Lung microvascular endothelial cell (primary cell): ENCODE data around the gene ZNF878. TPM values are rescaled to one million over a fixed set of nuclear protein-coding genes. Genes with fewer than 3 reads are reported as not detected.
"Not testable (repeated sequence)": the region's sequence is repeated elsewhere in the genome, so short reads cannot be mapped to it uniquely, and the experiment has no call there.

Source experiments
- DNase-seq, 2 donors: peaks; one replicate each; pipeline versions ENCODE4 v3.0.0 to v3.0.0-alpha.2; 2010; ENCODE audit warnings: low read depth in 2 of 2
- total RNA-seq: library from RNA; depleted of rRNA; stranded (reverse); fragments of >200 nt; gene quantifications from 2 replicates; pipeline ENCODE4 v1.2.1, GENCODE V29; 2014

ZNF878 gene
- total RNA-seq, result 0.22 and 0.40 TPM in 2 replicates

DNA sequence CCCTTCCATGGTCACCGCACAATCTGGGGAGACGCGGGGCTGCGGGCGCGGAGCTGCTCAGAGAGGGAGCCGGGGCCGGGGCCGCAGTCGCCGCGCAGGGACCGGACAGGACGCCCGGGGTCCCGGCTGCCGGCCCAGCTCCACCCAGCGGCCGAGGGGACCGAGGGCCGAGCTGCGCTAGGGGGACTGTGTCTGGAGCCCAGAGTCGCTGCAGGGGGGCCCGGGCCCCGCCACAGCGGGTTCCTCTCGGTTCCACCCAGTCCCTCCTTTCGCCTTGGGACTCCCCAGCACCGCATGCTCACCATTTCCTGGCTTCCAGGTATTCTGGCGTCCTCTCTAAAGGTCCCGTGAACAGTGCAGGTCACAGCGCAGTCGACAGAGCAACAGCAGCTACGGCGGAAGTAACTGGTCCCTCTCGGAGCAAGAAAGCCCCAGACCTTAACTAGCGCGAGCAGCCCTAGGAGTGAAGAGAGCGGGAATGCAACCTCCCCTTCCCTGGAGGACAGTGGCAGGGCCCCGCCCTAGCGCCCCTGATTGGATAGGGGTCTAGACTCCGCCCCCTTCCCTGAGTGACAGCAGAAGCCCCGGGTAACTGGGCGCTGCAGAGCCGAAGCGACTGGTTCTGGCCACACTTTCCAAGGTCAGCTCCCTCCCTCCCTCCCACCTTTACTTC, at the start of gene ZNF878:
Gene ZNF878 (minus strand): TSS at position 465 of the 673 bp plus-strand sequence. CDS start 160 bp downstream, at position 305.
- peak; percentile 54 to 62 for DNase-seq

DNA sequence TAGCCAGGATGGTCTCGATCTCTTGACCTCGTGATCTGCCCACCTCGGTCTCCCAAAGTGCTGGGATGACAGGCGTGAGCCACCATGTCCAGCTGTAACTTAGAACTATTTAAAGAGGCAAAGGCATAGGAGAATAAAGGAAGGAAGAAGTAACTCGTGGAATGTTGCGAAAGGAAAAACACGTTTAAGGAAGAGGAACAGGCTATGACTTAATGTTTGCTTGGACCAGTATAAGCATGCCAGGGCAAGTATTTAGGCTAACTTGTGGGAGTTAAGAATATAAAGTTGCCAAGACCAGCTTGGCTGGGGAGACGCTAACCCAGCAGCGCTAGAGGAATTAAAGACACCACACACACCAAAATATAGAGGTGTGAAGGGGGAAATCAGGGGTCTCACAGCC, 45.3 kb upstream of the ZNF878 start:
- DNase-seq, result no peak

DNA sequence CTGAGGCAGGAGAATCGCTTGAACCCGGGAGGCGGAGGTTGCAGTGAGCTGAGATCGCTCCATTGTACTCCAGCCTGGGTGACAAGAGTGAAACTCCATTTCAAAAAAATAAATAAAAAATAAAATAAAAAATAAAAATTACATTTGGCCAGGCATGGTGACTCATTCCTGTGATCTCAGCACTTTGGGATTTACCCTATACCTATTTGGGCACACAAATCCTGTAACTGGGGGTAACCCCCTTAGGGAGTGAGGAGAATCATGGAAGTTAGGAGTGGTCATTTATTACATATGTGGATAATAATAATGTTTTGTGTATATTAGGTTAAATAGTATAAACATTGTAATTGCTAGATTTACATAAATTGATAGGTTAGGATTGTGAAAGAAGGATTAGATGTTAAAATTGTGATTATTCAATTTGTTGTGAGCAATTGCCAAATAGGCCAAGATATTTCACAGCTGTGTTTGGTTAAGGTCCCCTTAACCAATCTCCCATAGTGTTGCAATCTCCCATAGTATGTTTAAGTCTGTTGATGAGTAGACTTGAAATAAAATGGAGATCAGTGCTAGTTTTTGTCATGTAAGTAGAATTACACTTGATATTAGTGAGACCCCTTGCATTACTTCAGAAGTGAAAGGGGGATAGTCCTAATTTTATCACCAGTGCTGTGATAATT, 42.5 kb upstream of the ZNF878 start:
- DNase-seq, result no peak

DNA sequence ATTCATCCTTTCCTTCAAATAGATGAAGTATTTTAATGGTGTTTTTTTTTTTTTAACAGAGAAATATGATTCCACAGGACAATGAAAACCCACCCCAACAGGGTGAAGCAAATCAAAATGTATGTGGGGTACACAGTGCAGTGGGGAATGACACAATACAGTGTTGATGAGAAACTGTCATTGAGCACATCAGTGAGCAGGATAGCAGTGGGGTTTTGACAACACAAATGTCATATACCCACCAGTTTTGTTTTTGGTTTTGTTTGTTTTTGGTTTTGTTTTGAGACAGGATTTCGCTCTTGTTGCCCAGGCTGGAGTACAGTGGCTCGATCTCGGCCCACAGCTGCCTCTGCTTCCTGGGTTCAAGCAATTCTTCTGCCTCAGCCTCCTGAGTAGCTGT, 41.0 kb upstream of the ZNF878 start:
- no peak for DNase-seq

DNA sequence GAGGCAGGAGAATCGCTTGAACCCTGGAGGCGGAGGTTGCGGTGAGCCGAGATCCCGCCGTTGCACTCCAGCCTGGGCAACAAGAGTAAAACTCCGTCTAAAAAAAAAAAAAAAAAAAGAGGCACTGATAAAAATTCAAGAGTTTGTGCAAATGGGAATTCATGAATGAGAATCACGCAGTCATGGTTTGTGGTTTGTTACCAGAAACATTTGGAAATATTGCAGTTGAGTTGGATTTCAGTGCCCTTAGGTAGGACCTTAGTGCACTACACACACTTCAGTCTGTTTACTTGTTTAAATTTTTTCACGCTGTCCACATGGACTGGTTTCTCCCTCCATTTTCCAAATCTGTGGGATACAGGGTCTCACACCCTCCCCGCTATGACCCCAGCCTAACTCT, 40.2 kb upstream of the ZNF878 start:
- DNase-seq, result no peak

DNA sequence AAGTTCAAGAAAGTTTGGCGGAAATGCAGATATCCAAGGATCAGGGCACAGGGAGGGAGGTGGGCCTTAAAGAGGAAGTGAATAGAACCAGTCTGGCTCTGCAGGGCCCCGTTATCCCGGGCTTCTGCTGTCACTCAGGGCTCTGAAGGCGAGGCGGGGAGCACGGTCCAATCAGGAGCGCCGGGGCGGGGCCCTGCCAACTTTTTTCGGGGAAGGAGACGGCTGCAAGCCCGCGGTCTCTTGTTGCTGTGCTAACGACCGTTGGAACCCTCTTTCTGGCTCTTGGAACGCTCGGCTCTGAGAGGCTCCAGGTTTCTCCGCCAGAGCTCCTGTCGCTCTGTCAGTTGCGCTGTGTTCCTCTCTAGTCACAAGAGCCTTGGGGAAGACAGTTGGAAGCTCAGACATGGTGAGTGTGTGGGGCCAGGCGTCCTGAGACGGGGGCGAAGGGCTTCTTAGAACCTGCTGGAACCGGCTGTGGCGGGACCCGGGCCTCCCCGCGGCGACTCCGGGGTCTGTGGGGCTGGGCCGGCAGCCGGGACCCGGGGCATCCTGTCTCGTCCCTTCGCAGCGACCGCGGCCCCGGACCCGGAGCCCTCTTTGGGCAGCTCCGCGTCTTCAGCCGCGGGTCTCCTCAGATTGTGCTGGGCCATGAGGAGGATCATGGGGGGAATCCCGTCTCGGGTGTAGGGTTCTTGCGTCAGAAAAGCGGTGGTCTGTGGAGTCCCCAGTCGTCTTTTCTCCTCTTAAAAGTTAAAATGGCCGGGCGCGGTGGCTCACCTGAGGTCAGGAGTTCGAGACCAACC, 39.5 kb upstream of the ZNF878 start:
- DNase-seq, result peak; percentile 50 to 90

DNA sequence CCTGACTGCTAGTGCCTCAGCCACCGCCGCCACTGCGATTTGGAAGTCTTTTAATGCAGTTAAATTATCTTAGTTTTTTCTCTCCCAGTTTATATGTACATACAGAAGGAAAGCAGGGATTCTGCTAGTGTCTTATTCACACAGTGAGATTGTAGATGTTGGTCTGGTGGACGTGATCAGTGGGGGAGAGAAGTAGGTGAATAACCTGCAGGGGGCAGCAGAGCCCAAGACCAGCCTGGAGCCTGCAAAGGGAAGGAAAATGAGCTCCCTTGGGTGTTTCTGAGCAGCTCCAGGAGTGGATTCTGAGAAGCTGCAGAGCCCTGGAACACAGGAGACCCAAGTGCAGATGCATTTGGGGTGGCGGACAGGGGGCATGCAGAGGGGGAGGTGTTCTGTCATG, 38.0 kb upstream of the ZNF878 start:
- peak; percentile 43 to 77 for DNase-seq

DNA sequence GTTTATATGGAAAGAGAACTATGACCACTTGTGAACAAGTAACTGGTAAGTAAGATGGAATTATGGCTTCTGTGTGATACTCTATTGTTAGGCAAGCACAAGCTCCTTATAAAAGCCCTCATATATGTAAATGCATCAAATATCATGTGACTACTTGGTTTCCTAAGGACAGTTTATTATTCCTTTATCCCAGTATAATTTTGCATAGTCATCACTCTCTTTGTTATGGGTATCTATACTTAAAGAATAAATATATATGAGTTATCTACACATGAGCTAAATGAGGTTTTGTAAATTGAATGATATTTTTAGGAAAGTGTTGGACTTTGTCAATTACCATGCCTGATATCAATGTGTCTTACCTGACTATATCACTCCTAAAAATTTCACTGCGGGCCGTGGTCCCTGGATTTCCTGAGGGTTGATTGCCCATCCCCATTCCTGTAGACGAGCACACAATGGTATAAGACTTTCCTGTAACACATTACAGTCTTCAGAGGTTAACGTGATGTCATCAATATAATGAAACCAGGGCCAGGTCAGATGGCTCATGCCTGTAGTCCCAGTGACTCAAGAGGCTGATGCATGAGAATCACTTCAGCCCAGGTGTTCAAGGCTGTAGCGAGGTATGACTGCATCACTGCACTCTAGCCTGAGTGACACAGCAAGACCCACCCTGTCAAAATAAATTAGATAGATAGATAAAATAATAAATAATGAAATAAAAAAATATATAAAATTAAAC, 32.5 kb upstream of the ZNF878 start:
- no peak for DNase-seq

DNA sequence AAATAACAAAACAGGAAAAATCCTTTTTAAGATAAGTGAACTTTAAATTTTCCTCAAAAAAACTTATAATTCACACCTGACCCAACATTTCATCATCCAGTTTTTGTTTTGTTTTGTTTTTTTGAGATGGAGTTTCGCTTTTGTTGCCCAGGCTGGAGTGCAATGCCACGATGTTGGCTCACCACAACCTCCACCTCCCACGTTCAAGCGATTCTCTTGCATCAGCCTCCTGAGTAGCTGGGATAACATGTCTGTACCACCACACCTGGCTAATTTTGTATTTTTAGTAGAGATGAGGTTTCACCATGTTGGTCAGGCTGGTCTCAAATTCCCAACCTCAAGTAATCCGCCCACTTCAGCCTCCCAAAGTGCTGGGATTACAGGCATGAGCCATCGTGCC, 30.6 kb upstream of the ZNF878 start:
- not testable (repeated sequence) for DNase-seq

DNA sequence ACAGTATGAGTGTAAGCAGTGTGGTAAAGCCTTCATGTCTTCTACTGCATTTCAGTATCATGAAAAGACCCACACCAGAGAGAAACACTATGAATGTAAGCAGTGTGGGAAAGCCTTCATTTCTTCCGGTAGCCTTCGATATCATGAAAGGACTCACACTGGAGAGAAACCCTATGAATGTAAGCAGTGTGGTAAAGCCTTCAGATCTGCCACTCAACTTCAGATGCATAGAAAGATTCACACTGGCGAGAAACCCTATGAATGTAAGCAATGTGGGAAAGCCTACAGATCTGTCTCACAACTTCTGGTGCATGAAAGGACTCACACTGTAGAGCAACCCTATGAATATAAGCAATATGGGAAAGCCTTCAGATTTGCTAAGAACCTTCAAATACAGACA, 24.6 kb upstream of the ZNF878 start:
- no peak for DNase-seq

DNA sequence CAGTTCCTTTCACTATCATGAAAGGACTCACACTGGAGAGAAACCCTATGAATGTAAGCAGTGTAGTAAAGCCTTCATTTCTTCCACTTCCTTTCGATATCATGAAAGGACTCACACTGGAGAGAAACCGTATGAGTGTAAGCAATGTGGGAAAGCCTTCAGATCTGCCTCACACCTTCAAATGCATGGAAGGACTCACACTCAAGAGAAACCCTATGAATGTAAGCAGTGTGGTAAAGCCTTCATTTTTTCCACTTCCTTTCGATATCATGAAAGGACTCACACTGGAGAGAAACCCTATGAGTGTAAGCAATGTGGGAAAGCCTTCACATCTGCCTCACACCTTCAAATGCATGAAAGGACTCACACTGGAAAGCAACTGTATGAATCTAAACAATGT, 23.6 kb upstream of the ZNF878 start:
- DNase-seq, result not testable (repeated sequence)

DNA sequence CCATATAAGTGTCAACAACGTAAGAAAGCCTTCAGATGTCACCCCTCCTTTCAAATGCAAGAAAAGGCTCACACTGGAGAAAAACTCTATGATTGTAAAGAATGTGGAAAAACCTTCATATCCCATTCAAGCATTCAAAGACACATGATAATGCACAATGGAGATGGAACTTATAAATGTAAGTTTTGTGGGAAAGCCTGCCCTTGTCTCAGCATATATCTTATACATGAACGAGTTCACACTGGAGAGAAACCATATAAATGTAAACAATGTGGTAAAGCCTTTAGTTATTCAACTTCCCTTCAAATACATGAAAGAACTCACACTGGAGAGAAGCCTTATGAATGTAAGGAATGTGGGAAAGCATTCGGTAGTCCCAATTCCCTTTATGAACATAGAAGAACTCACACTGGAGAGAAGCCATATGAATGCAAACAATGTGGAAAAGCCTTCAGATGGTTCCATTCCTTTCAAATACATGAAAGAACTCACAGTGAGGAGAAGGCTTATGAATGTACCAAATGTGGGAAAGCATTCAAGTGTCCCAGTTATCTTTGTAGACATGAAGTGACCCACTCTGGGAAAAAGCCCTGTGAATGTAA, 22.9 kb upstream of the ZNF878 start:
- no peak for DNase-seq

DNA sequence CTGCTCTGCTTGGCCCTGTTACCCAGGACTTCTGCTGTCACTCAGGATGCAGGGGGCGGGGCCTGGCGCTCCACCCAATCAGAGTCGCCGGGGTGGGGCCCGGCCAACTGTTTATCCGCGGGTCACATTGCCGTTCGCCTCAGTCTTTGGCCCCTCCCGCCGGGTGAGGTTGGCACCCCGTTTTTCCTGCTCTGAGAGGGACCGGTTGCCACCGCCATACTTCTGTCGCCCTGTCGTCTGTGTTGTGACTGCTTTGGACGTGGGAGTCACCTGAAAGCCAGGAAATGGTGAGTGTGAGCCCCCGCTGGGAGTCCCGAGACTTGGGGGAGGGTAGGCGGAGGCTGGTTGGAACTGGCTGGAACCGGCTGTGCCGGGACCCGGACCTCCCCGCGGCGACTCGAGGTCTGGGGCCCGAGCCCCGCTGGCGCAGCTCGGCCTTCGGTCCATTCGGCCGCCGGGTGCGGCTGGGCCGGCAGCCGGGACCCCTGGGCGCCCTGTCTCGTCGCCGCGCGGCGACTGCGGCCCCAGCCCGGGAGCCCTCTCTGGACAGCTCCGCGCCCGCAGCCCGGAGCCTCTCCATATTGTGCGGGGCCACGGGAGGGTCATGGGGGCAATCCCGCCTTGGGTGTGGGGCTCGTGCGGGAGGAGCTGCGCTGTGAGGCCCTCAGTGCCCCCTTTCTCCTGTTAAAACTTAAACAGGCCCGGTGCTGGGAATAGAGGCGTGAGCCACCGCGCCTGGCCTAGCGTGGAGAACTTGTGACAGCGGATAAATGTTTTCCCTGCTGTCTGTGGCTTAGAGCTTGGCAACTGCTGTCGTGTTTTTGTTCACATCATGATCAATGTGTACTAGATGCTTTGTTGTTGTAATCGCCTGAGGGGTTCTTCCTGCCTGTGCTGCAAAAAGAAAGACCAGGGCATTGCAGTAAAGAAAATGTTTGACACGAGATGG, 12.1 kb upstream of the ZNF878 start, which contains the start of gene ZNF844:
Gene ZNF844 (plus strand): TSS at position 142 of the 949 bp plus-strand sequence. CDS start 143 bp downstream, at position 285.
- DNase-seq, result peak; percentile 72 to 91

DNA sequence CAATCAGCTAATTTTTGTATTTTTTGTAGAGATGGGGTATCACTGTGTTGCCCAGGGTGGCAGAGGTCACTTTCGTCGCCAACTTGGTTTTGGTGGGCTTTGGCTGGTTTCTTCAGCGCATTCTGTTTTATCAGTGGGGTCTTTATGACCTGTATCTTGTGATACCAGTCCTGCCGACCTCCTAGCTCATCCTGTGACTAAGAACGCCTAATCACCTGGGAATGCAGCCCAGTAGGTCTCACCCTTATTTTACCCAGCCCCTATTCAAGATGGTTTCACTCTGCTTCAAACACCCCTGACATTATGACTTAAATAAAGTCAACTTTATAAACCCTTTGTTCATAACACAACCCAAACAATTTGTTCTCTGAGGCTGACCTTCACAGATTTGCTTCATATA, 3.0 kb upstream of the ZNF878 start:
- no peak for DNase-seq

DNA sequence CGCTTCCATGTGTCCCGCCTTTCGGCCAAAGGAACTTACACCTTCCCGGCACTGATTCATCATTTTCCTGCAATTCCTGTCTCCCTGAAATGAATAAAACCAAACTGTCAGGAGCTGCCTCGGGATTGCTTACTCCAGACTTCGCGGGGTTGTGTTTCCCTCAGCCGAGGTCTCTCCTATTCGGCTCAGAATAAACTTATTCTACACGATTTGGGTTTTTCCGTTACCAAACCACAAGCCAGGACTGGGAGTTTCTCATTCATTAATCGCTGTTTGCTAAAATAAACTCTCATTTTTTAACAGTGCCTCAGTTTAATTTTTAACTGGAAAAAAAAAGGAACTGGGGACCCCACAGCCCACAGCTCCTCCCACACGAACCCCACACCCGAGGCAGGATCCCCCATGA, 667 bp downstream of the ZNF878 start:
- peak; percentile 1 to 16 for DNase-seq

DNA sequence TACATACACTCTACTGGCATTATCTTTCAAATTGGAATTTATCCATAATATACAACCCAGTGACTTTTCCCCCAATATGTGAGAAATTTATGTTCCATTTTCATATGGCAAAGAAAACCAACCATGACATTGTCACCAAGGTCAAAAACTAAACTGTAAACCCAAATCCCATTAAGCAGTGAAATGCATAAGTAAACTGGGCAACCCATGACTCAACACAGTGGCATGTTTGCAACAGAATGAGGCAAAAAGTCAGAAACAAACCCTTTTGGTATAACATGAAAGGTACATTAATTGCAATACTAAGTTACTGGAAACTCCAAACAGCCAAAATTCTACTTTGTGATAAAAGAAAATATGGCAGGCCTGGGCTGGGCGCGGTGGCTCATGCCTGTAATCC, 4.9 kb downstream of the ZNF878 start:
- no peak for DNase-seq

DNA sequence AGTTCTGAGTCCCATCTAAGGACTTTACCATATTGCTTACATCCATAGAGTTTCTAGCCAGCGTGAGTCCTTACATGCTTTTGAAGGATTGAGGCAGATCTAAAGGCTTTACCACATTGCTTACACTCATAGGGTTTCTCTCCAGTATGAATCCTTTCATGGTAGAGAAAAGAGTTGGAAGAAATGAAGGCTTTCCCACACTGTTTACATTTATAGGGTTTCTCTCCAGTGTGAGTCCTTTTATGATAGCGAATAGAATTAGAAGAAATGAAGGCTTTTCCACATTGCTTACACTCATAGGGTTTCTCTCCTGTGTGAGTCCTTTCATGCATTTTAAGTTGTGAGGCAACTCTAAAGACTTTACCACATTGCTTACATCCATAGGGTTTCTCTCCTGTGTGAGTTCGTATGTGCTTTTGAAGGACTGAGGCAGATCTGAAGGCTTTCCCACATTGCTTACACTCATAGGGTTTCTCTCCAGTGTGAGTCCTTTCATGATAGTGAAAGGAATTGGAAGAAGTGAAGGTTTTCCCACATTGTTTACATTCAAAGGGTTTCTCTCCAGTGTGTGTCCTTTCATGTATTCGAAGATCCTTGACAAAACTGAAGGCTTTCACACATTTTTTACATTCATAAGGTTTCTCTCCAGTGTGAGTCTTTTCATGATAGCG, 8.9 kb downstream of the ZNF878 start:
- no peak for DNase-seq

DNA sequence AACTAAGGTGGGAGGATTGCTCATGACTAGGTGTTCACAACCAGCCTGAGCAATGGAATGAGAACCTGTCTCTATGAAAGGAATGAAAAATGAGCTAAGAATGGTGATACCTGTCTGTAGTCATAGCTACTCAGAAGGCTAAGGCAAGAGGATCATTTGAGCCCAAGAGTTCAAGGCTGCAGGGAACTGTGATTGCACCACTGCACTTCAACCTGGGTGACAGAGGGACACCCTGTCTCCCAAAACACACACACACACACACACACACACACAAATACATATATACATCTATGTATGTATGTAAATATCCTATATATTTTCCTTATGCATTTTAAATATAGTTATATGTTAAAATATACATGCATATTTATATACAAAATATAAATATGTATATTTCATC, 9.9 kb downstream of the ZNF878 start:
- no peak for DNase-seq
